HEK293 (cell line): ENCODE measurements around the gene CDCA5.

Experiments used
- FEZF1 ChIP-seq: fragments of 450-650 bp; formaldehyde crosslinking; IDR thresholded peaks from 2 replicates; pipeline ENCODE4 v1.5.1; 2016; ENCODE audit warnings: missing biosample characterization, missing genetic modification characterization
- MYNN ChIP-seq: fragments of 450-650 bp; formaldehyde crosslinking; IDR thresholded peaks from 2 replicates; pipeline ENCODE4 v1.5.1; 2016; ENCODE audit warnings: missing biosample characterization, missing genetic modification characterization, borderline replicate concordance
- PATZ1 ChIP-seq: fragments of 450-650 bp; formaldehyde crosslinking; IDR thresholded peaks from 2 replicates; pipeline ENCODE4 v1.5.1; 2016; ENCODE audit warnings: missing biosample characterization, missing genetic modification characterization
- PBX3 ChIP-seq: sonication (generic); formaldehyde crosslinking; IDR thresholded peaks from 2 replicates; pipeline ENCODE4 v1.8.1; 2022; ENCODE audit warnings: mild to moderate bottlenecking, moderate library complexity, missing genetic modification reagents
- PRDM2 ChIP-seq: fragments of 450-650 bp; formaldehyde crosslinking; IDR thresholded peaks from 2 replicates; pipeline ENCODE4 v1.5.1; 2016; ENCODE audit warnings: missing biosample characterization, missing genetic modification characterization, borderline replicate concordance
- ZEB2 ChIP-seq: fragments of 450-650 bp; formaldehyde crosslinking; IDR thresholded peaks from 2 replicates; pipeline ENCODE4 v1.5.1; 2016; ENCODE audit warnings: missing biosample characterization, missing genetic modification characterization
- ZNF2 ChIP-seq: fragments of 450-650 bp; formaldehyde crosslinking; IDR thresholded peaks from 2 replicates; pipeline ENCODE4 v1.5.1; 2016; ENCODE audit warnings: missing biosample characterization, missing genetic modification characterization
- ZNF221 ChIP-seq: fragments of 450-650 bp; formaldehyde crosslinking; IDR thresholded peaks from 2 replicates; pipeline ENCODE4 v1.5.1; 2017; ENCODE audit warnings: missing biosample characterization, missing genetic modification characterization, borderline replicate concordance
- ZNF26 ChIP-seq: fragments of 450-650 bp; formaldehyde crosslinking; IDR thresholded peaks from 2 replicates; pipeline ENCODE4 v1.5.1; 2016; ENCODE audit warnings: missing biosample characterization, missing genetic modification characterization
- ZNF274 ChIP-seq, 2 experiments: fragments of 200-500 bp in 1 of 2; fragments of 450-650 bp in 1 of 2; sonication (Bioruptor generic) in 1 of 2; formaldehyde crosslinking in 1 of 2; IDR thresholded peaks; 2 replicates each; pipeline versions ENCODE4 v1.5.1 to v1.6.1; 2014 to 2016; ENCODE audit warnings: borderline replicate concordance in 1 of 2, inconsistent platforms in 1 of 2, low read length in 1 of 2, missing biosample characterization in 1 of 2, missing genetic modification characterization in 1 of 2
- ZNF292 ChIP-seq: fragments of 450-650 bp; formaldehyde crosslinking; IDR thresholded peaks from 2 replicates; pipeline ENCODE4 v1.5.1; 2016; ENCODE audit warnings: low read depth, missing biosample characterization, missing genetic modification characterization, borderline replicate concordance
- ZNF335 ChIP-seq: fragments of 450-650 bp; formaldehyde crosslinking; conservative IDR thresholded peaks from 2 replicates; pipeline ENCODE4 v1.5.1; 2016; ENCODE audit warnings: missing biosample characterization, missing genetic modification characterization
- ZNF391 ChIP-seq: fragments of 450-650 bp; formaldehyde crosslinking; IDR thresholded peaks from 2 replicates; pipeline ENCODE4 v1.5.1; 2016; ENCODE audit warnings: low read depth, missing biosample characterization, missing genetic modification characterization, borderline replicate concordance
- ZNF394 ChIP-seq: fragments of 450-650 bp; formaldehyde crosslinking; IDR thresholded peaks from 2 replicates; pipeline ENCODE4 v1.5.1; 2016; ENCODE audit warnings: missing biosample characterization, missing genetic modification characterization, mild to moderate bottlenecking, moderate library complexity, borderline replicate concordance
- ZNF433 ChIP-seq: fragments of 450-650 bp; formaldehyde crosslinking; IDR thresholded peaks from 2 replicates; pipeline ENCODE4 v1.5.1; 2016; ENCODE audit warnings: missing biosample characterization, missing genetic modification characterization, low read depth
- ZNF48 ChIP-seq: fragments of 450-650 bp; formaldehyde crosslinking; IDR thresholded peaks from 2 replicates; pipeline ENCODE4 v1.5.1; 2016; ENCODE audit warnings: missing biosample characterization, missing genetic modification characterization
- ZNF580 ChIP-seq: fragments of 450-650 bp; formaldehyde crosslinking; IDR thresholded peaks from 2 replicates; pipeline ENCODE4 v1.5.1; 2016; ENCODE audit warnings: missing biosample characterization, missing genetic modification characterization
- ZNF677 ChIP-seq: fragments of 450-650 bp; IDR thresholded peaks from 2 replicates; pipeline ENCODE4 v1.5.0; 2018; ENCODE audit warnings: missing biosample characterization, mild to moderate bottlenecking, missing genetic modification characterization, moderate library complexity
- ZNF692 ChIP-seq: fragments of 450-650 bp; formaldehyde crosslinking; IDR thresholded peaks from 2 replicates; pipeline ENCODE4 v1.5.1; 2016; ENCODE audit warnings: missing biosample characterization, missing genetic modification characterization
- ZNF701 ChIP-seq: fragments of 450-650 bp; formaldehyde crosslinking; IDR thresholded peaks from 2 replicates; pipeline ENCODE4 v1.5.1; 2016; ENCODE audit warnings: missing biosample characterization, missing genetic modification characterization
- ZNF776 ChIP-seq: fragments of 450-650 bp; formaldehyde crosslinking; IDR thresholded peaks from 2 replicates; pipeline ENCODE4 v1.5.0; 2017; ENCODE audit warnings: missing biosample characterization, missing genetic modification characterization, borderline replicate concordance
- ZNF785 ChIP-seq: fragments of 450-650 bp; formaldehyde crosslinking; IDR thresholded peaks from 2 replicates; pipeline ENCODE4 v1.5.1; 2016; ENCODE audit warnings: missing biosample characterization, missing genetic modification characterization
- ZNF791 ChIP-seq: fragments of 450-650 bp; formaldehyde crosslinking; IDR thresholded peaks from 2 replicates; pipeline ENCODE4 v1.5.1; 2016; ENCODE audit warnings: missing biosample characterization, missing genetic modification characterization
- ZNF830 ChIP-seq: fragments of 450-650 bp; IDR thresholded peaks from 2 replicates; pipeline ENCODE4 v1.5.0; 2018; ENCODE audit warnings: missing biosample characterization, missing genetic modification characterization, low read depth, mild to moderate bottlenecking, moderate library complexity
- ZNF837 ChIP-seq: fragments of 450-650 bp; formaldehyde crosslinking; IDR thresholded peaks from 2 replicates; pipeline ENCODE4 v1.5.1; 2016; ENCODE audit warnings: missing biosample characterization, missing genetic modification characterization
- ZSCAN23 ChIP-seq: fragments of 450-650 bp; formaldehyde crosslinking; IDR thresholded peaks from 2 replicates; pipeline ENCODE4 v1.5.1; 2016; ENCODE audit warnings: missing biosample characterization, missing genetic modification characterization

Gene CDCA5

GRCh38 chr11:65083834-65084597 lies at the start of gene CDCA5, which contains the start of gene ZFPL1 (continued):
- no peak for TF ChIP-seq PATZ1 (tag by site-specific recombination)
- TF ChIP-seq PRDM2 (tag by site-specific recombination) = no peak
- no peak for TF ChIP-seq FEZF1 (tag by site-specific recombination)
- TF ChIP-seq ZNF394 (tag by site-specific recombination) = peak; percentile 19; the same call in 1 of the 2 replicates
- no peak for TF ChIP-seq MYNN (tag by site-specific recombination)
- TF ChIP-seq ZNF292 (tag by site-specific recombination) = no peak
- no peak for TF ChIP-seq ZNF701 (tag by site-specific recombination)
- TF ChIP-seq ZNF785 (tag by site-specific recombination) = no peak
- TF ChIP-seq ZEB2 = peak; percentile 81; the same call in 1 of the 2 replicates
- TF ChIP-seq ZNF335 = peak; percentile 65
- no peak for TF ChIP-seq ZNF221
- no peak for TF ChIP-seq ZNF791
- peak; percentile 65; the same call in 1 of the 2 replicates for TF ChIP-seq PBX3 (CRISPR knock-in tag)
- TF ChIP-seq ZNF2 (tag by site-specific recombination) = peak; percentile 73; the same call in 1 of the 2 replicates
- TF ChIP-seq ZNF677 = no peak
- no peak for TF ChIP-seq ZNF26 (tag by site-specific recombination)
- peak; percentile 29; the same call in 1 of the 2 replicates for TF ChIP-seq ZNF580 (tag by site-specific recombination)
- no peak for TF ChIP-seq ZNF837 (tag by site-specific recombination)
- TF ChIP-seq ZNF391 = peak; percentile 46; the same call in 1 of the 2 replicates
- TF ChIP-seq ZNF830 (tag by site-specific recombination) = no peak
- TF ChIP-seq ZNF433 (tag by site-specific recombination) = no peak
- no peak for TF ChIP-seq ZSCAN23 (tag by site-specific recombination)
- peak; percentile 65; the same call in 1 of the 2 replicates for TF ChIP-seq ZNF692 (tag by site-specific recombination)
- TF ChIP-seq ZNF48 = no peak
- TF ChIP-seq ZNF776 (tag by site-specific recombination) = no peak
- no peak for TF ChIP-seq ZNF274 (IDR thresholded peaks at IDR 0.05; ENCODE audit: low read length)
- no peak for TF ChIP-seq ZNF274 (tag by site-specific recombination; IDR thresholded peaks at IDR 0.05; ENCODE audit: borderline replicate concordance)
